K562 (cell line): ENCODE measurements around the gene PPP3CA.

Source experiments
- ADNP ChIP-seq: fragments of 200-800 bp; sonication (Bioruptor generic); IDR thresholded peaks from 2 replicates; pipeline ENCODE4 v1.6.1; 2016; ENCODE audit warnings: missing genetic modification characterization, missing compliant biosample characterization
- MEF2A ChIP-seq: IDR thresholded peaks from 2 replicates; pipeline ENCODE4 v1.6.1; 2011; ENCODE audit warnings: low read depth, mild to moderate bottlenecking, low read length, moderate library complexity; ENCODE audit not compliant: control insufficient read depth
- NFATC3 ChIP-seq: fragments of 450-650 bp; IDR thresholded peaks from 2 replicates; pipeline ENCODE4 v1.6.1; 2017; ENCODE audit warnings: mild to moderate bottlenecking
- PHF20 ChIP-seq: fragments of 450-650 bp; IDR thresholded peaks from 2 replicates; pipeline ENCODE4 v1.6.1; 2018; ENCODE audit not compliant: partially characterized antibody
- POLR2AphosphoS5 ChIP-seq: IDR thresholded peaks from 2 replicates; pipeline ENCODE4 v1.6.1; 2011; ENCODE audit warnings: mild to moderate bottlenecking, low read depth, low read length, moderate library complexity; ENCODE audit not compliant: control insufficient read depth, insufficient read depth
- TCF3 ChIP-seq: sonication (generic); formaldehyde crosslinking; IDR thresholded peaks from 2 replicates; pipeline ENCODE4 v1.4.0; 2020; ENCODE audit warnings: mild to moderate bottlenecking, missing genetic modification reagents
- ZNF121 ChIP-seq: sonication (generic); formaldehyde crosslinking; conservative IDR thresholded peaks from 2 replicates; pipeline ENCODE4 v1.8.0; 2022; ENCODE audit warnings: missing genetic modification reagents
- ZNF174 ChIP-seq: fragments of 250-450 bp; sonication (Bioruptor Pico); IDR thresholded peaks from 2 replicates; pipeline ENCODE4 v1.4.0; 2020; ENCODE audit warnings: mild to moderate bottlenecking
- TF ChIP-seq, protein P1 (sequence below), 3 experiments: IDR thresholded peaks in 2 of 3; conservative IDR thresholded peaks in 1 of 3; 2 replicates each; pipeline ENCODE4 v1.5.1; 2011 to 2012; ENCODE audit warnings: low read length in 3 of 3, mild to moderate bottlenecking in 3 of 3, control low read depth in 2 of 3, improper control_type of control experiment in 1 of 3, inconsistent platforms in 1 of 3, low read depth in 1 of 3, mixed read lengths in 1 of 3, moderate library complexity in 1 of 3; ENCODE audit not compliant: insufficient read depth in 2 of 3

DNA sequence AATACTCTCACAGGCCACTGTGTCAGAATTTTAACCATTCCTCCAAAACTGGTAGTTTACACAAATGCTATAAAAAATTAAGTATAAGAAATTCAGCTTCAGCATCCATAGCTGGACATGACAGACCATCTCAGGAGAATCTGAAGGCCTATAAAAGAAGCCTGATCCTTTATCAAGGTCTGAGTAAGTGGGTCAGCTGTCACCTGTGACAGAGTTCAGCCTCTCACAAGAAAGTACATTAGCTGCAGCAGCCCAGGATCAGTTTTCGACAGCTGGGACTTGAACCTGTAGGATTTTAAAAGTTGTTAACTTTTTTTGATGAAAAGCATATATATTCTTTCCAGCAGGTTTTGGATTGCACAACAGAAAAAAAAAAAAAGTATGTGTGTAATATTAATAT is 60.7 kb downstream of the PPP3CA start:
- TF ChIP-seq POLR2AphosphoS5 = no peak
- TF ChIP-seq PHF20 = no peak
- TF ChIP-seq, protein P1, sequence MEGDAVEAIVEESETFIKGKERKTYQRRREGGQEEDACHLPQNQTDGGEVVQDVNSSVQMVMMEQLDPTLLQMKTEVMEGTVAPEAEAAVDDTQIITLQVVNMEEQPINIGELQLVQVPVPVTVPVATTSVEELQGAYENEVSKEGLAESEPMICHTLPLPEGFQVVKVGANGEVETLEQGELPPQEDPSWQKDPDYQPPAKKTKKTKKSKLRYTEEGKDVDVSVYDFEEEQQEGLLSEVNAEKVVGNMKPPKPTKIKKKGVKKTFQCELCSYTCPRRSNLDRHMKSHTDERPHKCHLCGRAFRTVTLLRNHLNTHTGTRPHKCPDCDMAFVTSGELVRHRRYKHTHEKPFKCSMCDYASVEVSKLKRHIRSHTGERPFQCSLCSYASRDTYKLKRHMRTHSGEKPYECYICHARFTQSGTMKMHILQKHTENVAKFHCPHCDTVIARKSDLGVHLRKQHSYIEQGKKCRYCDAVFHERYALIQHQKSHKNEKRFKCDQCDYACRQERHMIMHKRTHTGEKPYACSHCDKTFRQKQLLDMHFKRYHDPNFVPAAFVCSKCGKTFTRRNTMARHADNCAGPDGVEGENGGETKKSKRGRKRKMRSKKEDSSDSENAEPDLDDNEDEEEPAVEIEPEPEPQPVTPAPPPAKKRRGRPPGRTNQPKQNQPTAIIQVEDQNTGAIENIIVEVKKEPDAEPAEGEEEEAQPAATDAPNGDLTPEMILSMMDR (IDR thresholded peaks at IDR 0.05 in 2 of 3, conservative IDR thresholded peaks at IDR 0.05 in 1 of 3; ENCODE audit: insufficient read depth in 2 of 3, low read depth in 1 of 3, low read length in 3 of 3) = no peak
- TF ChIP-seq TCF3 (CRISPR knock-in tag) = no peak
- no peak for TF ChIP-seq MEF2A
- TF ChIP-seq ADNP = no peak
- TF ChIP-seq NFATC3 = no peak
- no peak for TF ChIP-seq ZNF121 (CRISPR knock-in tag)
- no peak for TF ChIP-seq ZNF174 (CRISPR knock-in tag)
